GM12801 (cell line): ENCODE results near the gene TNS4.

Experiments used
- TF ChIP-seq, protein P1 (sequence below): IDR thresholded peaks from one replicate; pipeline ENCODE4 v1.5.1; 2011; ENCODE audit warnings: control low read depth; ENCODE audit not compliant: insufficient read length; ENCODE audit errors: extremely low read depth

Gene TNS4

DNA sequence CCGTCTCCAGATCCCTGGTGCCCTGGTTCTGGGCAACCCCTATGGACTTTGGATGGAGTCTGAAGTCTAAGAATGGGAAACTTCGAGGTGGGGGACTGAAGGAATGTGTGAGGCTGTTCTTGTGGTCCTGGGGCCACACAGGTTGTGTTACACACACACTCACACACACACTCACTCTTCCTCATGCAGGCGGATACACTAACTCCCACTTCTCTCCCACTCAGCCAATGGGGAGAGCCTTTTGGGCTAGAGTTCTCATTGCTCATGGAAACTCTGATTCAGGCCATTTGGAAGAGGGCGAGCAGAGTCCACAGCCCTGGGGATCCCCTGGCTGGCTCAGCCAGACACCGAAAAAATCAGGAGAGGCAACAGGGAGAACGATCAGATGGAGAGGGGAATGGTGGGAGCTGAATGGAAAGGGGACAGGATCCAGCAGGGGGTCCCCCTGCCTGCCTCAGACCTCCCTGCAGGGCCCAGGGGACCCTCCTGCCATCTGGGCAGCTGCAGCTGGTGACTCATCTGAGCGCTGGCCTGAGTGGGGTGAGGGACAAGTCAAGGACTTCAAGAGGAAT, 49.1 kb downstream of the TNS4 start:
- TF ChIP-seq, protein P1, sequence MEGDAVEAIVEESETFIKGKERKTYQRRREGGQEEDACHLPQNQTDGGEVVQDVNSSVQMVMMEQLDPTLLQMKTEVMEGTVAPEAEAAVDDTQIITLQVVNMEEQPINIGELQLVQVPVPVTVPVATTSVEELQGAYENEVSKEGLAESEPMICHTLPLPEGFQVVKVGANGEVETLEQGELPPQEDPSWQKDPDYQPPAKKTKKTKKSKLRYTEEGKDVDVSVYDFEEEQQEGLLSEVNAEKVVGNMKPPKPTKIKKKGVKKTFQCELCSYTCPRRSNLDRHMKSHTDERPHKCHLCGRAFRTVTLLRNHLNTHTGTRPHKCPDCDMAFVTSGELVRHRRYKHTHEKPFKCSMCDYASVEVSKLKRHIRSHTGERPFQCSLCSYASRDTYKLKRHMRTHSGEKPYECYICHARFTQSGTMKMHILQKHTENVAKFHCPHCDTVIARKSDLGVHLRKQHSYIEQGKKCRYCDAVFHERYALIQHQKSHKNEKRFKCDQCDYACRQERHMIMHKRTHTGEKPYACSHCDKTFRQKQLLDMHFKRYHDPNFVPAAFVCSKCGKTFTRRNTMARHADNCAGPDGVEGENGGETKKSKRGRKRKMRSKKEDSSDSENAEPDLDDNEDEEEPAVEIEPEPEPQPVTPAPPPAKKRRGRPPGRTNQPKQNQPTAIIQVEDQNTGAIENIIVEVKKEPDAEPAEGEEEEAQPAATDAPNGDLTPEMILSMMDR = no peak

DNA sequence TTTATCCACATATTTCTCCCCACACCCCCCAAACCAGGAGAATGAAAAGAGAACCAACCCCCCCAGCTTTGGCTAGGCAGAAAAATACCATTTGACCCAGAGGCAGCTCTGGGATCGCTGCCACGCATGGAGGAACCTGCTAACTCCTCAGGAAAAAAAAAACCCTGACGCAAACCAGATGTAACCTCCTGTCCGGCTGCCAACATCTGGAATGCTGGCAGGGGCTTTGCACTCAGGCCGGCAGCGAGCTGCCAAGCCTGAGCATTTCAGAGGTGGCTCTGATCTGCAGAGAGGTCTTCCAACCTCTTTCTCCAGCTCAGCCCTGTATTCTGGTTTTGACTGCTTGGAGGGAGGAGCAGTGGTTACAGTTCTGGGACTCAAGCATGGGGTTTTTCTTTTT, 50.0 kb downstream of the TNS4 start:
- TF ChIP-seq, protein P1 = no peak

DNA sequence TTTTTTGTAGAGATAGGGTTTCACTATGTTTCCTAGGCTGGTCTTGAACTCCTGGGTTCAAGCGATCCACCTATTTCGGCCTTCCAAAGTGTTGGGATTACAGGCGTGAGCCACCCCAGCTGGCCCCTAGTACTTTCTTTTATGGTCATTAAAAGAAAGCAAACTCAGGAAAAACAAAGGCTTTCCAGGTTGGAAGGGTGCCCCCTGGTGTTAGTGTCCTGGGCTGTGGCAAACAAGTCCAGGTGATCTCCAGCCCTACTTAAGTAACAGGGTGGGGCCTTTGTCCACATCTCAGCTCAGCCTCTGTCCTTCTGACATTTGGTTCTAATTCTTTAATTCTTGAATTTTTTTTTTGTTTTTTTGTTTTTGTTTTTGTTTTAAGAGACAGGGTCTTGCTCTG, 51.2 kb downstream of the TNS4 start:
- TF ChIP-seq, protein P1 = no peak

DNA sequence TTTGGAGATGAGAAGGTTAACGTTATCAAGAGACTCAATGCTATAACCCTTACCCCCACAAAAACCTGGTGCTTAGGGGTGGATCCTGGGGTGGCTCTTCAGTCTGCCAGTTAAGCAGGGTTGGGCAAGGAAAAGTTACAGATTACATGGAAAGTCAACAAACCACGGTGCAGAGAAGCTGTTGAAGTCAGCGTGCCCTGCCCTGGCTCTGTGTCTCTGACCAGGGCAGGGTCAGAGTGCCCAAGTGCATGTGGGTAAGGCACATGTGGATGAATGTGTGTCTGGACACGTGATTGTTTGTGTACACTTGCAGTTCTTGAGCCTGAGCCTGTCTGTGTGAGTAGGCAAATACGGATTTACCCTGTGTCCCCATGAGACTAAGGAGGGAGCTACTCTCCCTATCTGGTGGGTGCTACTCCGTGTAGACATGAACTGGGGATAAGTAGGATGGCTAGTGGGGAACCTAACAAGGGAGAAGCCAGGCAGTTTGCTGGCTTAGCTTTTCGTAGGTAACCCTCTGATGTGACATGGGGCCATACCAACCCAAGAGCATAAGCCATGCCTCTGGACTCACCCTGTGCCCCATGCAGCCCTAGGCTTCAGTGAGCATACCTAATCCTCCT, 52.7 kb downstream of the TNS4 start:
- TF ChIP-seq, protein P1 = no peak

DNA sequence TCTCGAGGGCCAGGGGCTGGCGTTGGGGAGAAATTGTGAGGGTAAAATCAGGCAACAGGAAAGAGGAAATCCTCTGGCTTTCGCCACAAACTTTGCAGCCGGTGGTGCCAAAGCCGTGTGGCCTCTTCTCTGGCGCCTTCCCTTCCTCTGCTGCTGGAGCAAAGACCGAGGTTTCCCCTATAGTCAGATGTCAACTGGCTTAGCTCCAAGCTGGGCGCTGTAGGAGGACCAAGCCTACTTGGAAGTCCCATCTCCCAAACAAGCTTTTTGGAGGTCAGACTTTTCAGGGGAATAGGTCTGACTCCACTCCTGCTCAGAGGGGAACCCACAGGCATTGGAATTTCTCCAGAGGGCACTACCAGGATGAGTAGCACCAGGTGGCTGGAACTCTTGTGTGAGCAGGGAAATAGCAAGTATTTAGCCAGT, 53.2 kb downstream of the TNS4 start:
- TF ChIP-seq, protein P1 = no peak

DNA sequence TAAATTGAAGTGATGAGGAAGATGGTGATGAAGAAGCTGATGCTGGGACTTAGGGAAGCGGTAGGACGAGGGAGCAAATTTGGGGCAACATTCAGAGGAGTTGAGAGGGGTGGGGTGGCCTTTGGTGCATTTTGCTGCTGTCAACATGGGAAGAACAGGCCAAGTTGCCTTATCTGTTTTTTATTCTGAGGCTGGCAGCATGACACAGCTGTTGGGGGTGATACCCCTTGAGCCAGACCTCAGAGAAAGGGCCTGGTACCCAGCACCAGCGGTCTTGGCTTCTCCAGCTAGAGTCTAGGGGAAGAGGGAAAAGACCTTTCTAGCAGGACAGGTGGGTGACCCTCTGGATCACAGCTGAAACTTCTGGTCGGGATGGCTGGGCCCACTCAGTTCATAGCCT, 53.6 kb downstream of the TNS4 start:
- TF ChIP-seq, protein P1 = no peak

DNA sequence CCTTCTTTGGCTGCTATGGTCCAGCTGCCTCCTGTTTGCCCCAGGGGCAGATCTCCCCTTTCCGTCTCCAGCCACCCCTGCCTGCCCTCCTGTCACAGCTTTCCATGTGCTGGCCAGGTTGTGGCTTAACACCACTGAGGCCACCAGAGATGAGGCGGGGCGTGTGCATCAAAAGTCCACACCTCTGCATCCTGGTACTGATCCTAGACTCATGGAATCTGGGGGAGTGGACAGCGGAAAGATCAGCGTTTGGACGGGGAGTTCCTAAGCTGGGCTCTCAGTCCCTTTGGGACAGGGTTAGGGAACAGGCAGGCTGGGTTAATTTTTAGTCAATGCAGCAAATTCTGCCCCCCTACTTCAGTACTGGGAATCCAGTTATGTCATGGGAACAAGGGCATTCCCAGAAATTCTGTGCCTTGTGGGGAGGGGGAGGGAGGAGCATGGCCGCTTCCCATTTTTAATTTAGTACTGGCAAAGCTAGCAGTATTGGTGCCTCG, 54.2 kb downstream of the TNS4 start:
- TF ChIP-seq, protein P1 = no peak
